AG09309 (cell line): ENCODE measurements around the gene RAVER2.

Experiments
- DNase-seq: peaks from one replicate; pipeline ENCODE4 v3.0.0-alpha.2; 2010; ENCODE audit warnings: low read depth
- H3K4me3 ChIP-seq: 2 replicates; pipeline ENCODE4 v1.5.1; 2011; ENCODE audit warnings: mild to moderate bottlenecking, low read depth, low read length, moderate library complexity; ENCODE audit not compliant: control insufficient read depth
- TF ChIP-seq, protein P1 (sequence below): IDR thresholded peaks from 2 replicates; pipeline ENCODE4 v1.5.1; 2011; ENCODE audit warnings: mild to moderate bottlenecking, low read depth, low read length, inconsistent platforms; ENCODE audit not compliant: insufficient read depth, control insufficient read depth; ENCODE audit errors: missing control alignments

Gene RAVER2

GRCh38 chr1:64839261-64839660 lies 94.4 kb downstream of the RAVER2 start:
- no peak for DNase-seq
- TF ChIP-seq, protein P1, sequence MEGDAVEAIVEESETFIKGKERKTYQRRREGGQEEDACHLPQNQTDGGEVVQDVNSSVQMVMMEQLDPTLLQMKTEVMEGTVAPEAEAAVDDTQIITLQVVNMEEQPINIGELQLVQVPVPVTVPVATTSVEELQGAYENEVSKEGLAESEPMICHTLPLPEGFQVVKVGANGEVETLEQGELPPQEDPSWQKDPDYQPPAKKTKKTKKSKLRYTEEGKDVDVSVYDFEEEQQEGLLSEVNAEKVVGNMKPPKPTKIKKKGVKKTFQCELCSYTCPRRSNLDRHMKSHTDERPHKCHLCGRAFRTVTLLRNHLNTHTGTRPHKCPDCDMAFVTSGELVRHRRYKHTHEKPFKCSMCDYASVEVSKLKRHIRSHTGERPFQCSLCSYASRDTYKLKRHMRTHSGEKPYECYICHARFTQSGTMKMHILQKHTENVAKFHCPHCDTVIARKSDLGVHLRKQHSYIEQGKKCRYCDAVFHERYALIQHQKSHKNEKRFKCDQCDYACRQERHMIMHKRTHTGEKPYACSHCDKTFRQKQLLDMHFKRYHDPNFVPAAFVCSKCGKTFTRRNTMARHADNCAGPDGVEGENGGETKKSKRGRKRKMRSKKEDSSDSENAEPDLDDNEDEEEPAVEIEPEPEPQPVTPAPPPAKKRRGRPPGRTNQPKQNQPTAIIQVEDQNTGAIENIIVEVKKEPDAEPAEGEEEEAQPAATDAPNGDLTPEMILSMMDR: no peak
- H3K4me3 ChIP-seq: no peak overlapping the region

GRCh38 chr1:64839732-64840405 lies 95.0 kb downstream of the RAVER2 start:
- no peak overlapping the region for H3K4me3 ChIP-seq
- no peak for DNase-seq
- TF ChIP-seq, protein P1: no peak

- H3K4me3 ChIP-seq: no peak overlapping the region
- TF ChIP-seq, protein P1: no peak
- no peak for DNase-seq
Observed at GRCh38 chr1:64841330-64842065, 96.6 kb downstream of the RAVER2 start.

- no peak for DNase-seq
- TF ChIP-seq, protein P1: no peak
- H3K4me3 ChIP-seq: no peak overlapping the region
Observed at GRCh38 chr1:64842224-64842623, 97.3 kb downstream of the RAVER2 start.

GRCh38 chr1:64843675-64844074 lies 98.8 kb downstream of the RAVER2 start:
- no peak for DNase-seq
- TF ChIP-seq, protein P1: no peak
- H3K4me3 ChIP-seq: no peak overlapping the region

GRCh38 chr1:64844175-64844574 lies 99.3 kb downstream of the RAVER2 start:
- DNase-seq: no peak
- TF ChIP-seq, protein P1: no peak
- no peak overlapping the region for H3K4me3 ChIP-seq

- H3K4me3 ChIP-seq: no peak overlapping the region
- no peak for DNase-seq
- TF ChIP-seq, protein P1: no peak
Observed at GRCh38 chr1:64844609-64845008, 99.7 kb downstream of the RAVER2 start.
